Mesenchymal stem cell (in vitro differentiated cells and primary cell): Measurements from ENCODE around the gene SPECC1L.

Experiments used
- DNase-seq: peaks from one replicate; pipeline ENCODE4 v3.0.0-alpha.2; 2013
- H2AFZ ChIP-seq: one replicate; pipeline ENCODE4 v1.6.1; 2013; ENCODE audit warnings: low read depth, mild to moderate bottlenecking, control low read depth, inconsistent platforms, low read length, moderate library complexity
- H2AK5ac ChIP-seq: 2 replicates; pipeline ENCODE4 v1.6.1; 2013; ENCODE audit warnings: low read length, moderate library complexity, mild to moderate bottlenecking, inconsistent platforms; ENCODE audit not compliant: severe bottlenecking
- H2BK120ac ChIP-seq: one replicate; pipeline ENCODE4 v1.6.1; 2013; ENCODE audit warnings: low read depth, mild to moderate bottlenecking, inconsistent platforms, low read length, moderate library complexity
- H2BK12ac ChIP-seq, 2 experiments: one replicate each; pipeline ENCODE4 v1.6.1; 2013; ENCODE audit warnings: inconsistent platforms in 2 of 2, low read length in 2 of 2, mild to moderate bottlenecking in 2 of 2, moderate library complexity in 2 of 2, control low read depth in 1 of 2
- H2BK15ac ChIP-seq: one replicate; pipeline ENCODE4 v1.6.1; 2013; ENCODE audit warnings: mild to moderate bottlenecking, low read depth, inconsistent platforms; ENCODE audit not compliant: poor library complexity, severe bottlenecking
- H2BK5ac ChIP-seq: 2 replicates; pipeline ENCODE4 v1.6.1; 2013; ENCODE audit warnings: low read depth, mild to moderate bottlenecking, low read length, control low read depth, inconsistent platforms; ENCODE audit not compliant: poor library complexity, severe bottlenecking
- H3K14ac ChIP-seq, 2 experiments: one replicate each; pipeline ENCODE4 v1.6.1; 2013; ENCODE audit warnings: inconsistent platforms in 2 of 2, low read length in 2 of 2, control low read depth in 1 of 2, mild to moderate bottlenecking in 1 of 2, moderate library complexity in 1 of 2
- H3K18ac ChIP-seq, 2 experiments: one replicate each; pipeline ENCODE4 v1.6.1; 2013; ENCODE audit warnings: inconsistent platforms in 2 of 2, low read length in 2 of 2, control low read depth in 1 of 2, low read depth in 1 of 2, mild to moderate bottlenecking in 1 of 2
- H3K23ac ChIP-seq, 2 experiments: one replicate each; pipeline ENCODE4 v1.6.1; 2013; ENCODE audit warnings: inconsistent platforms in 2 of 2, low read length in 2 of 2, mild to moderate bottlenecking in 2 of 2, moderate library complexity in 2 of 2, control low read depth in 1 of 2
- H3K27ac ChIP-seq: 2 replicates; pipeline ENCODE4 v1.5.1; 2013; ENCODE audit warnings: mild to moderate bottlenecking, moderate library complexity, low read length, control low read depth, inconsistent platforms; ENCODE audit not compliant: poor library complexity, severe bottlenecking
- H3K27me3 ChIP-seq, 2 experiments: 2 replicates each; pipeline versions ENCODE4 v1.6.1 to v1.7.0; 2013; ENCODE audit warnings: low read length in 2 of 2, mild to moderate bottlenecking in 2 of 2, moderate library complexity in 2 of 2, control low read depth in 1 of 2, inconsistent platforms in 1 of 2; ENCODE audit not compliant: control insufficient read depth in 1 of 2, insufficient read depth in 1 of 2
- H3K36me3 ChIP-seq, 2 experiments: 2 replicates each; pipeline versions ENCODE4 v1.6.1 to v1.7.0; 2013; ENCODE audit warnings: low read length in 2 of 2, control low read depth in 1 of 2, inconsistent platforms in 1 of 2, low read depth in 1 of 2, mild to moderate bottlenecking in 1 of 2; ENCODE audit not compliant: insufficient read depth in 2 of 2, control insufficient read depth in 1 of 2
- H3K4ac ChIP-seq, 2 experiments: one replicate each; pipeline ENCODE4 v1.6.1; 2013; ENCODE audit warnings: inconsistent platforms in 2 of 2, low read length in 2 of 2, mild to moderate bottlenecking in 2 of 2, moderate library complexity in 2 of 2, control low read depth in 1 of 2, low read depth in 1 of 2
- H3K4me1 ChIP-seq: 2 replicates; pipeline ENCODE4 v1.6.1; 2013; ENCODE audit warnings: low read depth, low read length, control low read depth; ENCODE audit not compliant: control insufficient read depth, insufficient read depth
- H3K4me2 ChIP-seq: 2 replicates; pipeline ENCODE4 v1.6.1; 2013; ENCODE audit warnings: low read length, mild to moderate bottlenecking, inconsistent platforms; ENCODE audit not compliant: poor library complexity, severe bottlenecking
- H3K4me3 ChIP-seq, 2 experiments: 2 replicates each; pipeline versions ENCODE4 v1.5.1 to v1.7.0; 2013; ENCODE audit warnings: low read length in 2 of 2, mild to moderate bottlenecking in 2 of 2, control low read depth in 1 of 2, low read depth in 1 of 2; ENCODE audit not compliant: insufficient read depth in 1 of 2
- H3K79me1 ChIP-seq: replicated peaks from 2 replicates; pipeline ENCODE4 v1.6.1; 2013; ENCODE audit warnings: mild to moderate bottlenecking, control low read depth, low read length, inconsistent platforms; ENCODE audit not compliant: poor library complexity, severe bottlenecking
- H3K9ac ChIP-seq: 2 replicates; pipeline ENCODE4 v1.7.0; 2013; ENCODE audit warnings: mild to moderate bottlenecking, low read length, moderate library complexity
- H3K9me3 ChIP-seq: 2 replicates; pipeline ENCODE4 v1.7.0; 2013; ENCODE audit warnings: mild to moderate bottlenecking, low read length; ENCODE audit not compliant: control insufficient read depth
- H4K8ac ChIP-seq: one replicate; pipeline ENCODE4 v1.6.1; 2013; ENCODE audit warnings: inconsistent platforms, mild to moderate bottlenecking, low read length, moderate library complexity
- H4K91ac ChIP-seq: one replicate; pipeline ENCODE4 v1.6.1; 2013; ENCODE audit warnings: mild to moderate bottlenecking, low read length, inconsistent platforms
- WGBS: methylation state at CpG from one replicate; pipeline ENCODE4 v1.1.7; 2013; ENCODE audit warnings: mixed read lengths; 5-methylcytosine and 5-hydroxymethylcytosine counted together

Gene SPECC1L

DNA sequence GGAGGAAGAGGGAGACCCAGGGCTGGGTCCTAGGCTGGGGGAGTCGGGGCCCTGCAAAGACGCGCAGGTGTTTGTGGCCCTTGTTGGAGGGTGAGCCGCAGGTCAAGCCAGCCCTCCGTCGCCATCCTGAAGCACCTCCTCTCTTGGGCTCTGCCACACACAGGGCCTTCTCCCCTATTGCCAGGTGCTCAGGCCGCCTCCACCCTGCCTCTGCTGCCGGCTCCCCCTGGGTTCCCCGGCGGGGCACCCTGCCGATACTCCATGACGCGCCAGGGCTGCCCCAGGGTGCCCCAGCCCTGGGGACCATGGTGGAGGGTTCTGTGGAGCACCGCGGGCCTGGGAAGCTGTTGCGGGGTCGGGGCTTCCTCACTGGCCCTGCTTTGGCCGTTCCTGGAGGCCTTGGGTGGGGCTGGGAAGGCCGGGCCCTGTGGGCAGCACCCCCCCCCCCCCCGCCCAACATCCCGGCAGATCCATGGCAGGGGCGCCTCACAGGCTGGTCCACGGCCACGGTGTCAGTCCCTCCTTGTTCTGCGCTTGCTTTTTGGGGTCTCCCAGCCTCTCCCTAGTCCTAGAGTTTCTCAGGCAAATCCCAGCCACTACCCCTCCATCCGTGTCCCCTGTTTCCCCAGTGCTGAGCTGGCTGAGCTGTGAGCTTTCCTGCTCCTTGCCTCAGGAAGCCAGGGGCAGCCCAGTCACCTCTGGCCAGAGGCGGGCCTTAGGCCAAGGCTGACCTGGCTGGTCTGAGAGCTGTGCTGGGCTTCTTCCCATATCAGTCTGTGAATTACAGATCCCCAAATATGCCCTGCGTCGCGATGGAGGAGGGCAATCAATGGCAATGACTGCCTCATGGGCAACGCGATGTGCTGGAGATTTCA, 154.5 kb downstream of the SPECC1L start:
- Histone ChIP-seq H3K18ac (no peak overlapping the region), H4K91ac (no peak overlapping the region), H2AFZ (no peak overlapping the region), H2BK15ac (no peak overlapping the region), H3K27me3 (peaks cover 9 to 28% of the 10 kb centered on the region in 2 experiments), H3K79me1 (no peaks in the 10 kb centered on the region), H2AK5ac (no peak overlapping the region), H3K9ac (no peak overlapping the region), H2BK120ac (no peak overlapping the region), H3K9me3 (no peaks in the 10 kb centered on the region), H3K27ac (no peak overlapping the region), H2BK5ac (no peak overlapping the region), H3K4me3 (peak overlapping the region in 1 of 2 experiments; percentile 78), H2BK12ac (no peak overlapping the region), H3K4me1 (peaks cover 37% of the 10 kb centered on the region), H3K14ac (no peak overlapping the region), H3K23ac (no peak overlapping the region), H3K4ac (no peak overlapping the region), H4K8ac (no peak overlapping the region), H3K36me3 (no peaks in the 10 kb centered on the region), H3K4me2 (no peak overlapping the region)
- DNase-seq, result no peak
- 88% methylated on average over 32 of the region's 32 CpGs for WGBS

DNA sequence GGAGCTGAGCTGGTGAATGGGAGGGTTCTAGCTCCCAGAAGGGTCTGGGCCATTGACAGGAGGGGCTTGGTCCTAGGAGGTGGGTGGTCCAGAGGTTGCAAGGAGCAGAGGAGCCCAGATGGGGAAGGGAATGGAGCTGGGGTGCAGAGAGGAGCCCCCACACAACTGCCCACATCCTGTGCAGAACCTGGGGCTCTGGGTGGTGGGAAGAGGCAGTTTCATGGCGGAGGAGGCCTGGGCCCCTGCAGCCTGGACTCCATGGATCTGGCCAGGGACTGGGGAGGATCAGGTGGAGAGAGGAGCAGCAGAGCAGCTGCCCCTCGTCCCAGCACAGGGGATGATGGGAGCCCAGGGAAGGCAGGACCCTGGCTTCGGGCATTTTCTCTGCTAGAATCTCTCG, 155.8 kb downstream of the SPECC1L start:
- no peak overlapping the region for H3K14ac ChIP-seq
- no peak overlapping the region for H2AK5ac ChIP-seq
- no peak overlapping the region for H3K4me3 ChIP-seq
- no peak overlapping the region for H3K4ac ChIP-seq
- WGBS, result 91% methylated on average over 4 of the region's 4 CpGs
- H4K8ac ChIP-seq, result no peak overlapping the region
- no peaks in the 10 kb centered on the region for H3K36me3 ChIP-seq
- H2BK120ac ChIP-seq, result no peak overlapping the region
- no peak for DNase-seq
- peaks cover 35% of the 10 kb centered on the region for H3K4me1 ChIP-seq
- peaks cover 9 to 28% of the 10 kb centered on the region in 2 experiments for H3K27me3 ChIP-seq
- H2BK15ac ChIP-seq, result no peak overlapping the region
- no peaks in the 10 kb centered on the region for H3K9me3 ChIP-seq
- no peak overlapping the region for H2BK12ac ChIP-seq
- no peak overlapping the region for H3K23ac ChIP-seq
- no peak overlapping the region for H2BK5ac ChIP-seq
- H3K79me1 ChIP-seq, result no peaks in the 10 kb centered on the region
- H3K4me2 ChIP-seq, result no peak overlapping the region
- no peak overlapping the region for H2AFZ ChIP-seq
- H3K27ac ChIP-seq, result no peak overlapping the region
- no peak overlapping the region for H4K91ac ChIP-seq
- no peak overlapping the region for H3K18ac ChIP-seq
- H3K9ac ChIP-seq, result no peak overlapping the region

DNA sequence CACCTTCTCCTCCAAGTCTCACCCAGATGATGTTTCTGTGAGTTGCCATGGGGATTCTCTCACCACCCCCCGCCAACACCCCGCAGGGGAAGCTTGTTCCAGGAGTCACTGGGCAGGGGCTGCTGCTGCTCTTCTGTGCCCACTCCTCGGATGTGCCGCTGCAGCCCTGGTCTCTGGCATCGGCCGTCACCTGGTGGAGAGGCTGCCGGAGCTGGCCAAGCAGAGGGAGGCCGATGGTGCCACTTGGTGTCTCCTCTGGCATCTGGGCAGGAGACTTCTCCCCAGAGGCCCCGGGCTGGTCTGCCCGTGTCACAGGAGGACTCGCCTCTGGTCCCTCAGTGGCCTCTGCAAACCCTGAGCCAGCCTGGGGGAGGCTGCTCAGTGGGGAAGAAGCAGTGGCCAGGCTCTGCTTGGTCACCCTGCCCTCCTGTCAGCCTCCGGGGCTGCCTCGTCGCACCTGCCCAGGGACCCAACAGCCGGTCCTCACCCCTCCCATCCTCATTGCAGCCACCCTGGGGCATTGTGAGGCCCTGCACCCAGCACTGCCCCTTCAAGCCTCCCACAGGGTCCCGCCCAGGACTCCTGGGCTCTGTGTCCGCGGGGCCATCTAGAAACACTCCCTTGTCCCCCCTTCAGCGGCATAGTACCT, 156.3 kb downstream of the SPECC1L start:
- H3K9ac ChIP-seq, result no peak overlapping the region
- WGBS, result 92% methylated on average over 19 of the region's 19 CpGs

DNA sequence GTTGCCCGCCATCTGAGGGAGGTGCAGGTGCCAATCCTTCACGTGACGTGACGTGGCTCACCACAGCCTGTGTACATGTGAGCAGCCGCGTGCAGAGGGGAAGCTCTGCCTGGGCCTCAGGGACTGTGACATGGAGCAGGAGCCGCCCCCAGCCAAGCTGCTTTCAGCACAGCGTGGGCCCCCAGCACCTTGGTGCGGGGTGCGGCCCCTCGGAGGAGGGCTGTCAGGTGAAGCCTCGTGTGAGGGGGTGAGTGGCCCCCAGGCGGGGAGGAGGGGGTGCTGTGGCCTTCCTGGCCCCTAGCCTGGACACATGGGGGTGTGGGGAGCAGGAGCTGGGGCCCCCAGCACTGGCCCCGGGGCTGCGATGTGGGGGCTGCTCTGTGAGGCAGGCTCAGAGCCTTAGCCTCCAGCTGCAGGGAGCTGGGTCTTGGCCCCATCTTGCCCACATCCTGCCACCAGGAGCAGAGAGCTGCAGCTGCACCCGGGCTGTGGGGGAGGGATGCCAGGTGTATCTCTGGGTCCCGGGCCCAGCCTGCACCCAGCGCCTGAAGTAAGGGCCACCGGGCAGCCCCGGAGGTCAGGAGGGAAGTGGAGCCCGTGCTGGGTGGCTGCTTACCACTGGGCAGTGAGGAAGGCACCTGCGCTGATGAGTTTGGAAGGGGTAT, 157.0 kb downstream of the SPECC1L start, which contains the start of gene ADORA2A:
TSS of gene ADORA2A (plus strand) at position 100 of the 665 bp plus-strand sequence. CDS start 5,806 bp downstream, outside the sequence.
- no peaks in the 10 kb centered on the region for H3K9me3 ChIP-seq
- no peak within 1 kb of the TSS for H3K4ac ChIP-seq
- H4K8ac ChIP-seq, result no peak within 1 kb of the TSS
- H3K23ac ChIP-seq, result no peak within 1 kb of the TSS
- H3K27ac ChIP-seq, result no peak within 1 kb of the TSS
- no peak within 1 kb of the TSS for H3K18ac ChIP-seq
- no peak within 1 kb of the TSS for H3K4me3 ChIP-seq
- no peaks in the 10 kb centered on the region for H3K79me1 ChIP-seq
- H2BK12ac ChIP-seq, result no peak within 1 kb of the TSS
- no peak within 1 kb of the TSS for H3K4me2 ChIP-seq
- H2BK120ac ChIP-seq, result no peak within 1 kb of the TSS
- no peak within 1 kb of the TSS for H2AFZ ChIP-seq
- peaks cover 5 to 22% of the 10 kb centered on the region in 2 experiments for H3K27me3 ChIP-seq
- H4K91ac ChIP-seq, result no peak within 1 kb of the TSS
- H2BK5ac ChIP-seq, result no peak within 1 kb of the TSS
- no peak for DNase-seq
- H2BK15ac ChIP-seq, result no peak within 1 kb of the TSS
- WGBS, result 93% methylated on average over 21 of the region's 22 CpGs
- H3K36me3 ChIP-seq, result no peaks in the 10 kb centered on the region
- no peak within 1 kb of the TSS for H3K9ac ChIP-seq
- H3K4me1 ChIP-seq, result peaks cover 42% of the 10 kb centered on the region
- H2AK5ac ChIP-seq, result no peak within 1 kb of the TSS
- H3K14ac ChIP-seq, result no peak within 1 kb of the TSS

More for the DNA sequence above, 156.3 kb downstream of the SPECC1L start:
- Histone ChIP-seq H2BK15ac (no peak overlapping the region), H3K23ac (no peak overlapping the region), H2BK5ac (no peak overlapping the region), H2BK120ac (no peak overlapping the region), H2BK12ac (no peak overlapping the region), H3K36me3 (no peaks in the 10 kb centered on the region), H3K14ac (no peak overlapping the region), H3K27ac (no peak overlapping the region), H4K91ac (no peak overlapping the region), H3K4ac (no peak overlapping the region), H3K9me3 (no peaks in the 10 kb centered on the region), H3K79me1 (no peaks in the 10 kb centered on the region), H4K8ac (no peak overlapping the region), H3K27me3 (peaks cover 9 to 24% of the 10 kb centered on the region in 2 experiments), H2AK5ac (no peak overlapping the region), H2AFZ (no peak overlapping the region), H3K4me1 (peaks cover 36% of the 10 kb centered on the region), H3K4me2 (no peak overlapping the region), H3K18ac (no peak overlapping the region), H3K4me3 (no peak overlapping the region)
- DNase-seq, result no peak
